Adrenal gland (tissue), 12 donors: ENCODE results near the gene ETV3L. TPM values are rescaled to one million over a fixed set of nuclear protein-coding genes. Genes with fewer than 3 reads are reported as not detected.

ENCODE experiments used
- DNase-seq, 7 donors: peaks; one replicate each; pipeline ENCODE4 v3.0.0-alpha.2; 2019 to 2020
- H3K27ac ChIP-seq, 5 donors: fragments of 200-600 bp; sonication (generic) in 4 of 5; 1 replicate in 3 of 5; 2 replicates in 2 of 5; pipeline versions ENCODE4 v1.5.1 to v1.8.0; 2016 to 2020; ENCODE audit warnings: mild to moderate bottlenecking in 1 of 5
- H3K27me3 ChIP-seq: fragments of 200-600 bp; 2 replicates; pipeline ENCODE4 v1.8.0; 2021
- H3K36me3 ChIP-seq, 2 donors: fragments of 200-600 bp; replicated peaks in 1 of 2; 1 replicate in 1 of 2; 2 replicates in 1 of 2; pipeline versions ENCODE4 v1.5.1 to v1.8.0; 2018 to 2022
- H3K4me1 ChIP-seq, 2 donors: fragments of 200-600 bp; replicated peaks in 1 of 2; 1 replicate in 1 of 2; 2 replicates in 1 of 2; pipeline versions ENCODE4 v1.5.1 to v1.8.0; 2018 to 2021
- H3K4me3 ChIP-seq, 4 donors: fragments of 200-600 bp; sonication (generic) in 3 of 4; one replicate each; pipeline ENCODE4 v1.5.1; 2016 to 2018
- H3K9me3 ChIP-seq, 3 donors: fragments of 200-600 bp; sonication (generic) in 1 of 3; replicated peaks in 1 of 3; 1 replicate in 2 of 3; 2 replicates in 1 of 3; pipeline versions ENCODE4 v1.5.1 to v1.8.0; 2016 to 2021
- POLR2A ChIP-seq, 2 donors: fragments of 450-650 bp; IDR thresholded peaks; one replicate each; pipeline ENCODE4 v1.6.1; 2017; ENCODE audit warnings: antibody characterized with exemption in 2 of 2, mild to moderate bottlenecking in 2 of 2, moderate library complexity in 1 of 2
- WGBS, 4 donors: extraction: QIAGEN DNeasy Blood & Tissue Kit in 2 of 4; methylation state at CpG; one replicate each; pipeline versions ENCODE4 v1.1.5 to v1.1.7; 2013 to 2017; 5-methylcytosine and 5-hydroxymethylcytosine counted together
- intact Hi-C, 2 donors: fragments of 100-400 bp; cut with DNase I; formaldehyde crosslinking; loops; one replicate each; pipeline versions ENCODE4 v1.14.1 to v1.15.0; 2022 to 2023
- polyA plus RNA-seq, 3 donors: library from polyadenylated mRNA; stranded (reverse); fragments of 200-250 nt in 2 of 3; fragments of 350-450 nt in 1 of 3; fragmentation: Illumina TruSeq in 1 of 3; extraction: RNeasy Lipid Tissue Mini Kit (QIAGEN cat#74804) in 1 of 3; gene quantifications; one replicate each; pipeline ENCODE4 v1.2.3, GENCODE V29; 2013 to 2014
- total RNA-seq, 9 donors: library from RNA; depleted of rRNA in 4 of 9; stranded (reverse); fragments of >200 nt in 4 of 9; fragments of 120-200 nt in 1 of 9; fragmentation: NEBNext Ultra II Directional in 1 of 9; extraction: Animal tissue kit (Norgen Biotek cat#: 25700) in 1 of 9; gene quantifications; one replicate each; pipeline versions ENCODE4 v1.1.0 to v1.2.4, GENCODE V29; 2013 to 2023
- TF ChIP-seq, protein P1 (sequence below), 6 experiments: fragments of 450-650 bp in 4 of 6; fragments of 200-600 bp in 2 of 6; sonication (generic) in 1 of 6; IDR thresholded peaks; 1 replicate in 5 of 6; 2 replicates in 1 of 6; pipeline versions ENCODE4 v1.5.1 to v1.8.0; 2016 to 2021; ENCODE audit warnings: antibody characterized with exemption in 6 of 6, mild to moderate bottlenecking in 2 of 6, moderate library complexity in 1 of 6
- donor health status: healthy with polysubstance abuse.
- donor health status: Bipolar disorder and iron deficiency.
- donor health status: DM: yes; HTN: yes; CAD: no.
- donor health status: DM: no; HTN: no; CAD: no.
- donor health status: DM: no; HTN: no; CAD: no.
- donor health status: DM: yes; HTN: yes; CAD: no.

The ETV3L gene
- total and polyA plus RNA-seq, 12 donors, result not detected

DNA sequence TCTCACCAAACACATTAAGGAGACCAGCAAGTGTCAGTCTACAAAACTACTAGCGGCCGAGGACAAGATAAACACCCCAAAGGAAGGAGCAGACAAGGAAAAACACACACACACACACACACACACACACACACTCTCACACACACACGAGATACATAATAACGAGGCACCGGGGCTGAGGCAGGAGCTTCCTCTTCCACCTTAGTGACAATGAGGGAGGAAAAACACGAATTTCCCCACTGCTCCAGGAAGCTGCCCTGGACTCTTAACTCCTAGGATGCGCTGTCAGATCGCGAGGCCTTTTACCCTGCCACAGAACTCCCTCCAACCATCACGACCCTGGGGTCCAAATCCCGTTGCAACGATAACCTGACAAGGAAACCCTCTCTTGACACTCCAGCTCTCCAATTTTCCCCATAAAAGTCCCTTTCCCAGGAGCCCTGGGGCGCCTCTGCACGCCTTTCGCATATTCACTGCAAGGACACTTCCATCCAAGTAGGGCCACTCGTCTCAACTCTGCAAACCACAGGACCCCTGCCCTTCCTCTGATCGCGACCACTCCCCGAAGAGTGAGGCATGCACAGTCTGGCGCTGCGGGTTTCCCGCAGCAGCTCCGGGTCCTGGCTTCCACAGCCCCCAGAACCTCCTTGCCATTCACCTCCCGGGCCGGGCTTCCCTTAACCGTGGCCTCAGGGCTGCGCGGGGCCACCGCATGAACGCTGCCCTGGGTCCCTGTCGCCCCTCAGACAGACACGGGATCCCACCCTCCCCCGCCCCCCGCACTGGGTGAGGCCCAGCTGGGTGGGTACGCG is 38.0 kb upstream of the ETV3L start:
- H3K36me3 ChIP-seq, result peaks cover 0 to 35% of the 10 kb centered on the region in 2 donors
- 0% methylated on average over 17 to 36 of the region's 36 CpGs for WGBS, 4 donors
- no peak for TF ChIP-seq POLR2A (IDR thresholded peaks at IDR 0.05)
- TF ChIP-seq, protein P1, sequence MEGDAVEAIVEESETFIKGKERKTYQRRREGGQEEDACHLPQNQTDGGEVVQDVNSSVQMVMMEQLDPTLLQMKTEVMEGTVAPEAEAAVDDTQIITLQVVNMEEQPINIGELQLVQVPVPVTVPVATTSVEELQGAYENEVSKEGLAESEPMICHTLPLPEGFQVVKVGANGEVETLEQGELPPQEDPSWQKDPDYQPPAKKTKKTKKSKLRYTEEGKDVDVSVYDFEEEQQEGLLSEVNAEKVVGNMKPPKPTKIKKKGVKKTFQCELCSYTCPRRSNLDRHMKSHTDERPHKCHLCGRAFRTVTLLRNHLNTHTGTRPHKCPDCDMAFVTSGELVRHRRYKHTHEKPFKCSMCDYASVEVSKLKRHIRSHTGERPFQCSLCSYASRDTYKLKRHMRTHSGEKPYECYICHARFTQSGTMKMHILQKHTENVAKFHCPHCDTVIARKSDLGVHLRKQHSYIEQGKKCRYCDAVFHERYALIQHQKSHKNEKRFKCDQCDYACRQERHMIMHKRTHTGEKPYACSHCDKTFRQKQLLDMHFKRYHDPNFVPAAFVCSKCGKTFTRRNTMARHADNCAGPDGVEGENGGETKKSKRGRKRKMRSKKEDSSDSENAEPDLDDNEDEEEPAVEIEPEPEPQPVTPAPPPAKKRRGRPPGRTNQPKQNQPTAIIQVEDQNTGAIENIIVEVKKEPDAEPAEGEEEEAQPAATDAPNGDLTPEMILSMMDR (IDR thresholded peaks at IDR 0.05), result peak in 1 of 6 experiments; percentile 15

DNA sequence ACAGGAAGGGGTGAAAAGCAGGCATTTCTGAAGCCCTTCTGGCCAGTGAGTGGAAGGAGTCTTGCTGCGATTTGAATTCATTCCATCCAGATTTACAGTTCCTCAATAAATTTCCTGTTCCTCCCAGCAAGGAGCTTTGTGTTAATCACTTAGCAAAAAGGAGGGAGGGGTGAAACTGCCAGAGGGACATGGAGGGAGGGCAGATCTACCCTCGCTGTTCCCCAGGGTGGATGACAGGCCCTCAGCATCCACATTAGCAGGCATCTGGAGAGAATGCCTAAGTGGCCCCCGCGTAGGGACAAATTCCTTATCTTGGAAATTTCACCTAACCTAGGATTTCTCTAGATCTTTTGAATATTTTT is 37.4 kb upstream of the ETV3L start:
- DNase-seq, result no peak
- H3K4me1 ChIP-seq, result peaks cover 10 to 30% of the 10 kb centered on the region in 2 donors
- no peaks in the 10 kb centered on the region for H3K27me3 ChIP-seq
- H3K27ac ChIP-seq, result peak overlapping the region in 3 of 5 donors; percentile 94 to 97 (median 96)
- peaks cover 0 to 40% of the 10 kb centered on the region in 2 donors for H3K36me3 ChIP-seq
- WGBS, 4 donors, result 8 to 14% (median 11%) methylated on average over 4 of the region's 4 CpGs
- no peak for TF ChIP-seq POLR2A (IDR thresholded peaks at IDR 0.05)
- TF ChIP-seq, protein P1 (IDR thresholded peaks at IDR 0.05), result no peak
- intact Hi-C loops, result no loop called here
- H3K9me3 ChIP-seq, result no peaks in the 10 kb centered on the region
- H3K4me3 ChIP-seq, result peak overlapping the region in 1 of 4 donors; percentile 75

More for the DNA sequence above, 38.0 kb upstream of the ETV3L start:
- DNase-seq, result peak in 6 of 7 donors; percentile 25 to 58 (median 28)
- Histone ChIP-seq H3K4me1 (peaks cover 10 to 30% of the 10 kb centered on the region in 2 donors), H3K27ac (peak overlapping the region; percentile 65 to 97 (median 96)), H3K9me3 (no peaks in the 10 kb centered on the region), H3K27me3 (no peaks in the 10 kb centered on the region), H3K4me3 (peak overlapping the region; percentile 20 to 82 (median 56))
- intact Hi-C loops, result no loop called here

DNA sequence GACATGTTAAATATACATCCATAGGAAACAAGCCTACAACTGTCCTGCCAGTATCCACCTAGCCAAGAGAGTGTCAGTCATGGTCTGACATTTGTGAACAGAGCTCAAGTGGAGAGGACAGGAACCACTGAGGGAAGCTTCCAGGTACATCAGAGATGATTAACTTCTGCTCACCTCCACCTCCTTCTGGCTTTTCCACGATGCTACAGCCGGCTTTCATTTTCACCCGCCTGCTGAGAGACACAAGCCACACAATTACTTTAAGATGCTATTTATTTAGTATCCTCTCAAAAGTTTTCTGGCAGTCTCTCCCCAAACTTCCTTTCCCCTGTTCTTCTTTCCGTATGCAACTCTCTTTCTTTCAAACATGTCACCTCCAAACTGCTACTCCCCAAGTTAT is 36.5 kb upstream of the ETV3L start:
- no peak for TF ChIP-seq POLR2A (IDR thresholded peaks at IDR 0.05)
- TF ChIP-seq, protein P1 (IDR thresholded peaks at IDR 0.05), result no peak
- peaks cover 0 to 49% of the 10 kb centered on the region in 2 donors for H3K36me3 ChIP-seq
- 50 to 78% (median 60%) methylated on average over 4 of the region's 4 CpGs for WGBS, 4 donors
- DNase-seq, result no peak
- intact Hi-C loops, result no loop called here
- peaks cover 10 to 30% of the 10 kb centered on the region in 2 donors for H3K4me1 ChIP-seq
- H3K4me3 ChIP-seq, result no peak overlapping the region
- no peak overlapping the region for H3K27ac ChIP-seq
- no peaks in the 10 kb centered on the region for H3K9me3 ChIP-seq
- no peaks in the 10 kb centered on the region for H3K27me3 ChIP-seq

DNA sequence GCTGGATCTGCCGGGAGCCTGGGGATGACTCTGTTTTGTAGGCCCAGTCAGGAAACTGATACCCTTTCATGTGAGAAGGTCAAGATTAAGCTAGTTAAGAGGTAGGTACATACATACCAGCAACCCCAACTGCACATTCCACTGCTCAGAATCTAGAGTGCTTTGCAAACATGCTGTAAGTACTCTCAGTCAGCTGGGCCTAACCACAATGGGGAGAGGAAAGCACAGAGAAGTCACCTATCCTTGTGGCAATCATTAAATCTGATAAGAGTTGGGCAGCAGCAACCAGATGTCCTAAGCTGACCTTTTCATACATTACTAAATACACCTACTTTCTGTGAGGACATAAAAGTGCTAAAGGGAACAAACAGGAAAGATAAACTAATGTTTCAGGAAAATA is 36.0 kb upstream of the ETV3L start:
- Histone ChIP-seq H3K4me1 (peaks cover 10 to 30% of the 10 kb centered on the region in 2 donors), H3K36me3 (peaks cover 0 to 54% of the 10 kb centered on the region in 2 donors), H3K27me3 (no peaks in the 10 kb centered on the region), H3K4me3 (no peak overlapping the region), H3K27ac (no peak overlapping the region), H3K9me3 (no peaks in the 10 kb centered on the region)
- intact Hi-C loops, result no loop called here
- TF ChIP-seq, protein P1 (IDR thresholded peaks at IDR 0.05), result no peak
- no peak for TF ChIP-seq POLR2A (IDR thresholded peaks at IDR 0.05)
- no peak for DNase-seq
- 40 to 72% (median 63%) methylated on average over 1 of the region's 1 CpG for WGBS, 4 donors
